ENCODE results near the gene TSEN34. TPM values are rescaled to one million over a fixed set of nuclear protein-coding genes. Genes with fewer than 3 reads are reported as not detected.
"Not testable (repeated sequence)": the region's sequence is repeated elsewhere in the genome, so short reads cannot be mapped to it uniquely, and the experiment has no call there.

Gene TSEN34
- polyA plus RNA-seq, 4 donors: 47.0 to 72.4 (median 58.4) TPM

DNA sequence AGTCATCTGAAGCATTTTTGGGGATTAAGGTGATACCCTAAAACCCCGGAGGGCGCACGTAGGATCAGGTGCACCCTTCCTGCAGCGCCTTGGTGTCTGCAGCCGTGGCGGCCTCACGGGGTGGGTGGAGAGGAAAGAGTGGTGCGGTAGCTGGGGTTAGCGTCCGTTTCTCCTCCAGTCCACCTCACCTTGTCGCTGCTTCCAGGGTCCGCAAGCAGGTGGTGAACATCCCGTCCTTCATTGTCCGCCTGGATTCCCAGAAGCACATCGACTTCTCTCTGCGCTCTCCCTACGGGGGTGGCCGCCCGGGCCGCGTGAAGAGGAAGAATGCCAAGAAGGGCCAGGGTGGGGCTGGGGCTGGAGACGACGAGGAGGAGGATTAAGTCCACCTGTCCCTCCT, 16.1 kb downstream of the TSEN34 start:
- DNase-seq (ENCODE audit: low read depth in 4 of 4, low spot score in 2 of 4): not testable (repeated sequence)

DNA sequence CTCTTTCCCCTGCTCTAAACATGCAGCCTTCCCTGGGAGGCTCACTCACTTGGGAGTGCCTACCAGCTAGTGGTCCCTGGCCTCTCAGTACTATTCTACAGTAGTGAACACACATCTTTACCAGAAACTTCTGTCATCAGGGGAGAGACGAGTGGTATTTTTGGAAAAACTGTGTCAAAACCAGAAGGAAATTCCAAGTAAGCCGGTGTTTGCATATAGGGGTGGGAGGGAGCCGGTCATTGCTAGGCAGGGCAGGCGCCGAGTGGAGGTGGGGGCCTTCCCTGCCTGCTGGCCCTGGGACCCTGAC, 16.5 kb downstream of the TSEN34 start:
- DNase-seq (ENCODE audit: low read depth in 4 of 4, low spot score in 2 of 4): no peak

DNA sequence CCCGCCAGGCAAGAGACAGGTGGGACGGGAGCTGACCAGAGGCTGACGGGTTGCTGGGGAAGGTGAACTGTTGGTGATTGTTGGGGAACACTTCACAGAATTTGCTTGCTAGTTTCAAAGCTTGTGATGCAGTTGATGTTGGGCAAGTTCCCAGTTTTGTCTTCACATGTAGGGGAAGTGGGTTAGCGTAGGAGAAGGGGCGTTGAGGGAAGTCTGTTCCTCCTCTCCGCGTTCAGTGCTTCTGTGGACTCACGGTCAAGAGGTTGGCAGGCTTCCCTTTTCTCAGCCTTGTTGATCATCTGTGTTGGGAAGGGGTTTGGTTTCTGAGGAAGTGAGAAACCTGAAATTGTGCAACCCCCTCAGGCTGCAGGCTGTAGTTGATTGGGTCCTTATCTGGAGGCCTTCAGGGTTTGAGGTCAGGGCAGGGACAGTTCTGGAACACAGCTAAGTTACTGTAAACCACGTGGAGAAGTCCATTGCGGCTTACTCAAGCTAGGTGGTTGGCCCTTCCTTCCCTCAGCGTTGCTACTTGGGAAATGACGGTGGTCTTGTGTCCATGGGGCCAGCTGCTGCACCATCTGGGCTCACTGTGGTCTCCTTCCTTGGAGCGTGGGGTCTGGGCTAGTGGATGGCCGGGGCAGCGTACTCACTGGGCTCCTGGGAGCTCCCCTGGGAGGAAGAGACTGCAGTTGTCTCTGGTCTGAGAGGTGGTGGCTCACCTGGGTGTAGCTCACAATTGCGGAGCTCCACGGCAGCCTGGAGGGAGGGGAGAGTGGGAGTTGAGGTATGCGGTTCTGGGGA, 17.1 kb downstream of the TSEN34 start:
- no peak for DNase-seq (ENCODE audit: low read depth in 4 of 4, low spot score in 2 of 4)

DNA sequence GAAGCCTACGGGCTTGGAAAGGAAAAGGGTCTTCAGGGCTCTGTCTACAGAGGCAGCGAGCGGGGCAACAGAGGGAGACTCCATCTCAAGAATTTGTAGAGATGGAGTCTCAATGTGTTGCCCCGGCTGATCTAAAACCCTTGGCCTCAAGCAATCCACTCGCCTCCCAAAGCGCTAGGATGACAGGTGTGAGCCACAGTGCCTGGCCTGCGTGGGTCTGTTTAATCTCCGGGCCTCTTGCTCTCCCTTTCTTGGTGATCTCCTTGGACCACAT, 17.6 kb downstream of the TSEN34 start:
- DNase-seq (ENCODE audit: low read depth in 4 of 4, low spot score in 2 of 4): no peak

DNA sequence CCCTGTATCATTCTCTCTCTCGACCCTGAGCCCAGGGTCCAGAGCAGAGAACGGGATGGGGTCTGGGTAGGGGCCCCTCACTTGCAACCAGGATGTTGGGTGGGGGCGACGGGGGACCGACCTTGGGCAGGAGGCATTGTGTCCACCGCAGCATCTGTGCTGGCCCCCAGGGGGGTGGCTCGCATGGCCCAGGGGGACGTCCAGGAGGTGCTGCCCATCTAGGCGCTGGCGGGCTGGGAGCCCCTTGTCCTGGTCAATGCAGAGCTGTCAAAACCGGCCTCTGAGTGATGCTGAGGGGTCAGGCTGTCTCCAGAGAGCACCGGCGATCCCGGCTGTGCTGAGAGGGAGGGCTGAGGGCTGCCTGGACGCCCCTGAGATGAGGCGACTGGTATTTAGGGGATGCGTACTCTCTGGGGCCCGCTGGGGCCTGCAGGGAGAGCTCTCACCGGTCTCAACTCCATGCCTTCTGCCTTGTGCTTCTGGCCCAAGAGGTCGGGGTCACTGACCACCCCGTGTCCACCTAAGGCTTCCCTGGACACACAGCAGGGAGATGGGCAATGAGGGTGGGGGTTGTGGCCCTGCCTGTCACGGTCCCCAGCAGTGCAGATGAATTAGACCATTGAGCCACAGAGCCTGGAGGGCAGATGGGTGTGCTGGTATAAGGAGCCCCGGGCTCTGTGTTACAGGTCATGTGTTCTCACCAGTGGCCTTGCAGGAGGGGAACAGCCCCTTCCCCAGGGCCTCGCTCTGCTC, 18.1 kb downstream of the TSEN34 start:
- no peak for DNase-seq (ENCODE audit: low read depth in 4 of 4, low spot score in 2 of 4)

DNA sequence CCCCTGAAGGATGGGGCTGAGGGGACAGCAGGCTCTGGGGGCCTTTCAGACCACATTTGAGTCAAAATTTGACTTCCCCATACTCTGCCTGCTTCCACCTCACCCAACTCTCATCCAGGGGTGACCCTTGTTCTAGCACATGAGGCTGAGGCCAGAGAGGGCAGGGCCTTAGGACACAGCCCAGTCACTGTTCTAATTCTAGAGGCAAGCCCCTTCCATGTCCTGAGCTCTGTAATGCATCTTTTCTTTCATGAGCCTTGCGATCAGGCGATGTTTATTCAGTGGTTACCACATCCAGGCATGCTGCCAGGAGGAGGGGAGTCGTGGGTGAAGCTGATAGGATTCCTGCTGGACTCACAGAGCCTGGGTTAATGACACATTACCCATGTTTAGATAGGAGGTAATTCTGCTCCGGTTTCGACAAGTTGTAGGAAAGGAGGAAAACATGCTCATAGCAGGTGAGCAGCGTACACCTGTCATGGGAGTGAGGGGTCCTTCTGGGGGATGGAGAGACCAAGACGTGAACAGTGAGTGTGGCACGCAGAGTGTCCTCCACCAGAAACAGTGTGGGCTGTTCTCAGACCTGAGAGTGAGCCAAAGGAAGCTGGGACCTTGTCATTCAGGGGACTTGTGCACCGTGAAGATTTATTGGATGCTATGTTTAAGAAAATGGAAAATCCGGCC, 18.8 kb downstream of the TSEN34 start:
- peak in 2 of 4 donors; percentile 71 to 86 for DNase-seq (ENCODE audit: low read depth in 4 of 4, low spot score in 2 of 4)

DNA sequence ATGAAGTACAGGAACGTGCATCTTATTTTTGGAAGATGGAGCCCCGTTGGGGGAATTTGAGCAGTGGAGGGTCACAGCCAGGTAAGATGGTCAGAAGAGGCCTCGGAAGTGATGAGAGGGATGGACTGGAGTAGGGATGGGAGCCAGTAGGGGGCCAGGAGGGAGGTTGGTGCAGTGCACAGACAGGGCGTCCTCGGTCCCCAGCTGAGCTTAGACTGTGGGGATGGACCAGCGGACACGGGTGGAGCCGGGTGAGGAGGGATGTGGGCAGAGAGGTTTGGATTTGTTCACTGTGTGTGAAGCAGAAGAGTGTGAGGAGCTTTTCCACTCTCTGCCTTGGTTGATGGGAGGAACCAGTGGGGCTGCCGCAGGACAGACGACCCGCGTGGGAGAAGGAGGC, 20.1 kb downstream of the TSEN34 start:
- DNase-seq (ENCODE audit: low read depth in 4 of 4, low spot score in 2 of 4): no peak

DNA sequence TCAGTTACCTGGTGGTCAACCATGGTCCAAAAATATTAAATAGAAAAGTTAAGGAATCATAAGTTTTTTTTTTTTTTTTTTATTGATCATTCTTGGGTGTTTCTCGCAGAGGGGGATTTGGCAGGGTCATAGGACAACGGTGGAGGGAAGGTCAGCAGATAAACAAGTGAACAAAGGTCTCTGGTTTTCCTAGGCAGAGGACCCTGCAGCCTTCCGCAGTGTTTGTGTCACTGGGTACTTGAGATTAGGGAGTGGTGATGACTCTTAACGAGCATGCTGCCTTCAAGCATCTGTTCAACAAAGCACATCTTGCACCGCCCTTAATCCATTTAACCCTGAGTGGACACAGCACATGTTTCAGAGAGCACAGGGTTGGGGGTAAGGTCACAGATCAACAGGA, 23.1 kb downstream of the TSEN34 start:
- not testable (repeated sequence) for DNase-seq (ENCODE audit: low read depth in 4 of 4, low spot score in 2 of 4)

DNA sequence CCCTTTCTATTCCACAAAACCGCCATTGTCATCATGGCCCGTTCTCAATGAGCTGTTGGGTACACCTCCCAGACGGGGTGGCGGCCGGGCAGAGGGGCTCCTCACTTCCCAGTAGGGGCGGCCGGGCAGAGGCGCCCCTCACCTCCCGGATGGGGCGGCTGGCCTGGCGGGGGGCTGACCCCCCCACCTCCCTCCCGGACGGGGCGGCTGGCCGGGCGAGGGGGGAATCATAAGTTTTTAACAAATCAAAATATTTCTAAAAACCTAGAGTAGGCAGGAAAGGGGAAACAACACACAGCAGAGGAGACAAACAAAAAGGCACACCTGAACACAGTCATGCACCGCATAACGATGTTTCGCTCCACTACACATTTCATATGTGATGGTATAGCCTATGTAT, 23.6 kb downstream of the TSEN34 start:
- DNase-seq (ENCODE audit: low read depth in 4 of 4, low spot score in 2 of 4): not testable (repeated sequence)

DNA sequence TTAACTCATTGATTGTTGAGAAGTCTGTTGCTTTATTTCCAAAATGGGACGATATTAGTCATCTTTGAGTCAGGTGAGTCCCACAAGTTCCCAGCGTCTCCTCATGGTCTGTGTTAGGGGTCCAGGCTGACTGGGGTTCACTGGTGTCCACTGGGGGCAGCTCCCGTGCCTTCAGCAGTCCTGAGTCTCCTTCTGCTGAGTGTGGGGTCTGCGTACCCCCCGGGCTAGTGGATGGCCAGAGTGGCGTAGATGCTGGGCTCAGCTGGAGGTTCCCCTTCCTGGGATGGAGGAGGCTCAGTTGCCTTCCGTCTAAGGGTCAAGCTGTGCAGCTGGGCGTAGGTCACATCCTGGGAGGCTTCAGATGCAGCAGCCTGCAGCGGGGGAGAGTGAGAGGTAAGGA, 25.8 kb downstream of the TSEN34 start:
- no peak for DNase-seq (ENCODE audit: low read depth in 4 of 4, low spot score in 2 of 4)

DNA sequence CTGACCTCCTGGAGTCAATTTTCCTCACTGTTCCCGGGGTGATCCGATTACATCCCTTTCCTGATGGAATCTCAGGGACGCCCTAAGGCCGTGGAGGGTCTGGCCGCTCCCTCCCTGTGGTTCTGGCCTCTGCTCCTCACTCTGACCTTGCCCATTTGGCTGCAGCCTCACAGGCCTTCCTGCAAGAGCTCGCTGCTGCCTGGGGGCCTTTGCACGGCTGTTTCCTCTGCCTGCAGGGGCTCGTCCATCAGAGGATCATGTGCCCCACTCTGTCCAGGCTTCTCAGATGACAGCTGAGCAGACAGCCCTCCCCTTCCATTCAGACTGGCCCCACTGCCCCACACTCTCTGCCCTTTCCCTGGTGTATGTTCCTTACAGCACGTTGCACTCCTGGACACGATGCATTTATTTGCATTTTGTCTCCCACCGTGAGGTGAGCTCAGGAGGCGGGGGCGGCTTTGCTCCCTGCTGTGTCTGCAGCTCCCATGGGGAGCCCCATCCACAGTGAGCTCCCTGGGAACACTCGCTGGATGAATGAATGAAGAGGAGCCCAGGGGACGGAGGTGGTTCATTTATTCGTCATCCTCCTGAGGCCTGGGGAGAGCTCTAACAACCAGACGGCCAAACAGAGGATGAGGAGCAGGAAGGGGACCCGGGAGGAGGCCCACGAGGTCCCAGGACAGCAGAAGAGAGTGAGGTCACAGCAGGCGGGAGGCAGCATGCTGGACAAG, 26.6 kb downstream of the TSEN34 start:
- DNase-seq (ENCODE audit: low read depth in 4 of 4, low spot score in 2 of 4): not testable (repeated sequence)

DNA sequence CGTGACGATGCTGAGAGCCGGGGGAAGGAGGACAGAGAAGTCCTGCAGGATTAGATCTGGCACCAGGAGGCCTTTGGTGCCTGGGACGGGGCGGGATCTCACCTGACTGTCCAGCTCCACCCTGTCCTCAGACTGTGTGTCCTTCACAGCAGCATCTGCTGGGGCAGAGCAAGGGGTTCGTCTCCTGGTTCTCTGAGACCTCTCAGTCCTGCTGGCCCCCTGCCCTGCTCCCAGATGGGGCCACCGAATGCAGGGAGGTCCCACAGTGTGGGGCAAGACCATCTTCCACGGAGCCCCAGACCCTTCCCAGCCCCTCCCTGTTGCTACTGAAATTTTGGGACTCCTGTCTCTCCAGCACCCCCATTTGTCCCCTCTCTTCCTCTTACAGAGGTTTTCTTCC, 27.2 kb downstream of the TSEN34 start:
- DNase-seq (ENCODE audit: low read depth in 4 of 4, low spot score in 2 of 4): no peak

DNA sequence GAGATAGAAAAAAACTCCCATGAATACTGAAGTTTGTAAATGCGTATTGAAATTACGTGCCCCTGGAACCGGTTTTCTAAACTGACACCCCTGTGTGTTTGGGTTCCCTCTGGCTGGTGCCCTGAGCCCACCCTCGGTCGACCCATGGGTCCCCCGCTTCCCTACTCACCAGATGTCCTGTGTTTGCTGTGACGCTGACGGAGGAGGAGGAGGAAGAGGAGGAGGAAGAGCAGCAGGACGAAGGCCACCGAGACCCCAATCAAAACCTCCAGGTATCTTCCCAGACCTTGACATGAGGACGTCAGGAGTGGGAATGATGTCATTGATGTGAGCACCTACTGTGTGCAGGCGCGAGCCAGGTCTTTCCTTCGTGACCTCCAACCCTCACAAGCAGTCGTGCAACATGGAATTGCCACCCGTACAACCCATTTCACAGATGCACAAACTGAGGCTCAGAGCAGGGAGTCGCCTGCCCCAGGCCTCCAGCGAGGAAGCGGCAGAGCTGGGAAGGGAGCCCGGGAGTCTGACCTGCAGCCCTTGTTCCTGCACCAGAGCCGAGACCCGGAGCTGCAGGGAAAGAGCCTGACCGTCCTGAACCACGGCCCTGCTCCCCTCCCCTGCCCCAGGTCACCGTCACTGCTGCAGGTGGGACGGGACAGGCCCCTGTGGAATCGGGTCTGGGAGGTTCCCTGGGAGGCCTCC, 28.0 kb downstream of the TSEN34 start:
- no peak for DNase-seq (ENCODE audit: low read depth in 4 of 4, low spot score in 2 of 4)

DNA sequence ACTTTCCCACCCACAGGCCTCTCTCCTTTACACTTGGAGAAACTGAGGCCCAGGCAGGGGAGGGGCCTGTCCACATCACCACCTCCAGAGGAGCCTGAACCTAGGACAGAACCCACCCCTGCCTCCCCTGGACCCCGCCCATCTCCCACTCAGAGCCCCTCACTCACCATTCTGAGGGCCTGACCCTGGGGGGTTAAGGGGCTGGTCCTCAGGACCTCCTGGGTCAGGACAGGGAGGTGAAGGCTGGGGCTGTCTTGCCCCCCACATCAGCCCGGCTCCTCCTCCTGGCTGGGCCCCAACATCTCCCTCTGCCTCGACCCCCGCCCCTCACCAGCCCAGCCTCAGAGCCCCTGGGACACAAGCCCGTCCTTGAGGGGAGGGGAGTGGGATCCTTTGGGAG, 28.6 kb downstream of the TSEN34 start:
- DNase-seq (ENCODE audit: low read depth in 4 of 4, low spot score in 2 of 4): not testable (repeated sequence)

DNA sequence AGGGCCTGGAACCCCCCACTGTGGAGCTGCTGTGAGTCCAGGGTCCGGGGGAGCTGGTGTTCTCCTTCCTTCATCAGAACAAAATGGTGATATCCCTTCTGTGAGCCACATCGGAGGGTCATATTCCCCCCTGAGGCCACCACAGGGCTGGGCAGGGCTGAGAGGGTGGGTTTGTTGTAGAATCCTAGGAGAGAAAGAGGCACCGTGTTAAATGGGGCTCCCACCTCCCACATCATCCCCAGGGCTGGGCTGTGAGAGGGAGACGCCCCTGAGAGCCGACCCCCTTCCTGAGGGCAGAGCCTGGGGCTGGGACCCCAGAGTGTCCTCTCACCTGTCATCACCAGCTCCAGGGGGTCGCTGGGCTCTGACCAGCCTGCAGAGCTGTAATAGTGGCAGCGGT, 30.8 kb downstream of the TSEN34 start:
- DNase-seq (ENCODE audit: low read depth in 4 of 4, low spot score in 2 of 4): not testable (repeated sequence)

DNA sequence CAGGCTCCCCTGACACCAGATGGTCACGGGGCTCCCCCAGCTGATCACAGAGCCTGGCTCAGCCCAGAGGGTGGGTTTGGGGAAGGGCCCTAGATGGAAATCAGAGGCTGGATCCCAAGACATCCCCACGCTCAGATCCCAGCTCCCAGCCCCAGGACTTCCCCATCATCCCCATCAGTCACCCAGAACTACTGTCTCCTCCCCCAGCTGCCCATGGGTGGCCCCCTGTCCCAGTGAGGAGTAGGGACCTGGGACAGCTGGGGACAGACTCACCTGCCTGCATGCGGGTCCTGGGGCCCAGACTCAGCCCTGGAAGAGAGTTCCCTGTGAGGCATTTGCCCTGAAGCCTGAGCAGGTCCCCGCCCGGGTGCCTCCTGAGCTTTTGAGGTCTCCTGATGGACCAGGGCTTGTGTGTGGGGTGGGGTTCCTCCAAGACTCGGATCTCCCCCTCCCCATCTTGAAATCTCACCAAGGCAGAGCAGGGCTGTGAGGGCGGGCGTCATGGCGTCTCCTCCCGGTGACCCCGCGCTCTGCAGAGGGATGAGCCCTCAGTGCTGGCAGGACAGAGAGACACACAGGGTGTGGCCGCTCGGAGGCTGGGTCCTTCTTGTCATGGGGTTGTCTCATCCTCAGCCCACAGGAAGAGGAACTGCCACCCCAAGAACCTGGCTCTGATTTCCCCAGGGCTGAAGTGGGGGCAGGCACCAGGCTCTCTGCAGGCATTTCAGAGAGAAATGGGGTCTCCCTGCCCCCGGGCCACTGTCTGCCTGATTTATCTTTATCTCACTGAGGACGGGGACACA, 31.6 kb downstream of the TSEN34 start, which contains the start of gene LILRB3:
TSS of gene LILRB3 (minus strand) at position 534 of the 803 bp plus-strand sequence. CDS start at position 503, 31 bp downstream.
- not testable (repeated sequence) for DNase-seq (ENCODE audit: low read depth in 4 of 4, low spot score in 2 of 4)

DNA sequence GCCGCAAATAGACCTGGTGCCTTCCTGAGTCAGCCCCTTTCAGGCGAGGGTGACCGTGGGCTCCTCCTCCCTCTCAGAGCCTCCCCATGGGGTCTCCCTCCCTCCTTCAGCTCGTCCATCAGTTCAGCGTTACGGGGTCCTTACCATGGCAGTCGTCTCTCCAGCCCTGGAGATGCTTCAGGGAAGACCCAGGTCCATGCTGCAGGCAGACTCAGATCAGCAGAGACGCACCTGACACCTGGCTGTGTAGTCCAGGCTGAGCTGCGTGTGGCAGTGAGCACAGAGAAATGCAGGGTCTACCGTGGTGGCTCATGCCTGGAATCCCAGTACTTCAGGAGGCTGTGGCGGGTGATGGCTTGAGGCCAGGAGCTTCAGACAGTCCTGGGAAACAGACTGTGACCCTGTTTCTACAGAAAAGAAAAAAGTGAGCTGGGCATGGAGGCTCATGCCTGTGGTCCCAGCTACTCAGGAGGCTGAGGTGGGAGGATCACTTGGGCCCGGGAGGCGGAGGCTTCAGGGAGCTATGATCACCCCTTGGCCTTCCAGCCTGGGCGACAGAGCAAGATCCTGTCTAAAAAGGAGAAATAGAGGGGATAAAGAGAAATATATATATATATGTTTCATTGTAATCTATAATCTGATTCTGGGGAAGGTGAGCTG, 32.3 kb downstream of the TSEN34 start:
- DNase-seq (ENCODE audit: low read depth in 4 of 4, low spot score in 2 of 4): not testable (repeated sequence)

DNA sequence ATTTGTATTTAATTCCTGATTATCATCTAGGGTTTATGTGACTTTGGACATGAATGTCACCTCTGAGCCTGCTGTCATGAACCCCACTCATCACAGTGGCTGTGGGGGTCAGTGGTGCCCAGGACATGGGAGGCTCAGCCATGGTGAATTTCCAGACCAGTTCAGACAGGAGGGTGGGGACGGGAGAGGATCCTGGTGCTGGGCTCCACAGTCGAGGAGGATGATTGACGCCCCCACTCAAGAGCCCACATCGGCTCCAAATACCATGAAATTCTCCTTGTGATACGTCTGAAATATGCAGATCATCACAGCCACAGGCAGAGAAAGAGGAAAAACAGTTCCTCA, 32.8 kb downstream of the TSEN34 start:
- not testable (repeated sequence) for DNase-seq (ENCODE audit: low read depth in 4 of 4, low spot score in 2 of 4)

DNA sequence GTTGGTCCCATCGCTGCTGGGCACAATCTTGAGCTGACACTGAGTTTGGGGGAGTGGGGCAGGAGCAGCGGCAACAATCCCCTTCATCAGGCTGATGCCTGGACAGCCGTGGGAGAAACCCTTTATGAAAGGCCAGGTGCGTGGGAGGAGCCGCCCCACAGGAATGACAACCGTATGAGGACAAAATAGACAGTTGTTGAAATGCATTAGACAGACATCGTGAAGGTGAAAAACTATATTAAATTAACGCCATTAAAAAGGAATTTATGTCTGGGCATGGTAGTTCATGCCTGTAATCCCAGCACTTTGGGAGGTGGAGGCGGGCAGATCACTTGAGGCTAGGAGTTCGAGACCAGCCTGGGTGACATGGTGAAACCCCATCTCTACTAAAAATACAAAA, 33.5 kb downstream of the TSEN34 start:
- DNase-seq (ENCODE audit: low read depth in 4 of 4, low spot score in 2 of 4): not testable (repeated sequence)
